NCI-H1105 treated with DMSO at 0.1 percent for 48 hours (cell line): ENCODE measurements around the gene RAB11FIP5.
"Not testable (repeated sequence)": the region's sequence is repeated elsewhere in the genome, so short reads cannot be mapped to it uniquely, and the experiment has no call there.

Experiments used
- DNase-seq: peaks from one replicate; lab custom pipeline; 2025; lab: John Stamatoyannopoulos, UW

The RAB11FIP5 gene

GRCh38 chr2:73069041-73069854, 43.5 kb downstream of the RAB11FIP5 start:
- no peak for DNase-seq

GRCh38 chr2:73068147-73068546, 44.6 kb downstream of the RAB11FIP5 start:
- no peak for DNase-seq

GRCh38 chr2:73067043-73067442, 45.7 kb downstream of the RAB11FIP5 start:
- no peak for DNase-seq

GRCh38 chr2:73065070-73065469, 47.7 kb downstream of the RAB11FIP5 start:
- not testable (repeated sequence) for DNase-seq

GRCh38 chr2:73063909-73064875, 48.6 kb downstream of the RAB11FIP5 start:
- no peak for DNase-seq

- DNase-seq: no peak
Measured at GRCh38 chr2:73063472-73063871, 49.3 kb downstream of the RAB11FIP5 start.

GRCh38 chr2:73059106-73059505, 53.6 kb downstream of the RAB11FIP5 start:
- no peak for DNase-seq

GRCh38 chr2:73054980-73055379, 57.8 kb downstream of the RAB11FIP5 start:
- no peak for DNase-seq

- no peak for DNase-seq
Measured at GRCh38 chr2:73053316-73054114, 59.2 kb downstream of the RAB11FIP5 start.

GRCh38 chr2:73050121-73050545, 62.6 kb downstream of the RAB11FIP5 start:
- no peak for DNase-seq

GRCh38 chr2:73043929-73044832, 68.6 kb downstream of the RAB11FIP5 start:
- DNase-seq: no peak

GRCh38 chr2:73043276-73043675, 69.5 kb downstream of the RAB11FIP5 start:
- no peak for DNase-seq

GRCh38 chr2:73037947-73038585, 74.7 kb downstream of the RAB11FIP5 start:
- no peak for DNase-seq

GRCh38 chr2:73036766-73037165, 76.0 kb downstream of the RAB11FIP5 start:
- no peak for DNase-seq

- DNase-seq: no peak
Measured at GRCh38 chr2:73035899-73036711, 76.6 kb downstream of the RAB11FIP5 start.

GRCh38 chr2:73034661-73035375, 77.9 kb downstream of the RAB11FIP5 start:
- DNase-seq: no peak

GRCh38 chr2:73033766-73034381, 78.9 kb downstream of the RAB11FIP5 start:
- no peak for DNase-seq

GRCh38 chr2:73033142-73033765, 79.5 kb downstream of the RAB11FIP5 start:
- no peak for DNase-seq
